ENCODE data around the gene MLH3. TPM values are rescaled to one million over a fixed set of nuclear protein-coding genes. Genes with fewer than 3 reads are reported as not detected.

Gene MLH3
- total RNA-seq, 3 donors from 2014 or later (not counting 1 experiment from before 2014, with no cell fraction given): 15.5 to 20.7 (median 19.1) TPM

DNA sequence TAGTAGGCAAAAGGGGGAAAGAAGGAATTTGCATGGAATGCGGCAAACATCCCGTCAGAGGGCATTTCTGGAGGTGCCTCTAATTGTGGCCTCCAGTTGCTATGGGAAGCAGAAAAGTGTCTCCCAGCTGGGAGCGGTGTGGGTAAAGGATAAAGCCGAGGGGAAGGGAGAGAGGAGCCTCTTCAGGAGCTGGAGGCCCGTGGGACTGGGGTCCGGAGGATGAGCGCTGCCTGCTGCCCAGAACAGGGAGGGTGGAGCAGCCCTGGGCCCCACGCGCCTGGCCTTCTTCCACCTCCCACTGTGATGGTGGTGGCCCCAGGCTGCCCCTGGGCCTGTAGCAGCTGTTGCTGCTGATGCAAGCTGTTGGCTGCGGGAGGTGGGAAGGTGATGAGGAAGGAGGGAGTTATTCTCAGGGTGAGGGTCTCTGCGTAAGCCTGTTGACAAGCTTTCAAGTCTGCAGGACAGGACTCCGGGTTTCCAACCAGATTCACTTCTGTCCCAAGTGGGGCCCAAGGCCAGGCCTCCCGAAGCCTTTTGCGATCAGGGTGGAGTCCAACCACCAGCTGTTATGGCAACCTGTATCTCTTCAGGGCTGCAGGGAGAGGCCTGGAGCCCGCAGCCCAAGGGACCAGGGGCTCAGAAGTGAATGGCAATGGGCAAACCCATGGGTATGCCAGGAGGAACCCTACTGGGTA is 76.8 kb downstream of the MLH3 start:
- DNase-seq (no peak), ATAC-seq (no peak)
- TF ChIP-seq, protein P1, sequence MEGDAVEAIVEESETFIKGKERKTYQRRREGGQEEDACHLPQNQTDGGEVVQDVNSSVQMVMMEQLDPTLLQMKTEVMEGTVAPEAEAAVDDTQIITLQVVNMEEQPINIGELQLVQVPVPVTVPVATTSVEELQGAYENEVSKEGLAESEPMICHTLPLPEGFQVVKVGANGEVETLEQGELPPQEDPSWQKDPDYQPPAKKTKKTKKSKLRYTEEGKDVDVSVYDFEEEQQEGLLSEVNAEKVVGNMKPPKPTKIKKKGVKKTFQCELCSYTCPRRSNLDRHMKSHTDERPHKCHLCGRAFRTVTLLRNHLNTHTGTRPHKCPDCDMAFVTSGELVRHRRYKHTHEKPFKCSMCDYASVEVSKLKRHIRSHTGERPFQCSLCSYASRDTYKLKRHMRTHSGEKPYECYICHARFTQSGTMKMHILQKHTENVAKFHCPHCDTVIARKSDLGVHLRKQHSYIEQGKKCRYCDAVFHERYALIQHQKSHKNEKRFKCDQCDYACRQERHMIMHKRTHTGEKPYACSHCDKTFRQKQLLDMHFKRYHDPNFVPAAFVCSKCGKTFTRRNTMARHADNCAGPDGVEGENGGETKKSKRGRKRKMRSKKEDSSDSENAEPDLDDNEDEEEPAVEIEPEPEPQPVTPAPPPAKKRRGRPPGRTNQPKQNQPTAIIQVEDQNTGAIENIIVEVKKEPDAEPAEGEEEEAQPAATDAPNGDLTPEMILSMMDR (IDR thresholded peaks at IDR 0.05): no peak
- peaks cover 0 to 17% of the 10 kb centered on the region in 2 donors for H3K4me1 Mint-ChIP-seq
- H3K36me3 ChIP-seq (ENCODE audit: control insufficient read depth, insufficient read depth, low read length): no peaks in the 10 kb centered on the region
- no peak overlapping the region for H3K4me3 ChIP-seq (ENCODE audit: low read length)
- no peak overlapping the region for H3K27ac ChIP-seq (ENCODE audit: low read length)
- peaks cover 14% of the 10 kb centered on the region for H3K4me1 ChIP-seq (ENCODE audit: control insufficient read depth, insufficient read depth, low read length)
- H3K27me3 Mint-ChIP-seq (ENCODE audit: low read depth in 2 of 2): no peaks in the 10 kb centered on the region
- intact Hi-C loops (cut with micrococcal nuclease): no loop called here
- H3K9me3 Mint-ChIP-seq: no peaks in the 10 kb centered on the region
- WGBS (ENCODE audit: insufficient coverage): 96% methylated on average over 15 of the region's 15 CpGs
- H3K27me3 ChIP-seq (ENCODE audit: control insufficient read depth, insufficient read depth, low read length): no peaks in the 10 kb centered on the region
- H3K4me3 Mint-ChIP-seq: no peak overlapping the region
- no peaks in the 10 kb centered on the region for H3K9me3 ChIP-seq (ENCODE audit: control insufficient read depth, insufficient read depth, low read length)
- H3K36me3 Mint-ChIP-seq: no peaks in the 10 kb centered on the region
- peak overlapping the region in 1 of 2 donors; percentile 33 for H3K27ac Mint-ChIP-seq

DNA sequence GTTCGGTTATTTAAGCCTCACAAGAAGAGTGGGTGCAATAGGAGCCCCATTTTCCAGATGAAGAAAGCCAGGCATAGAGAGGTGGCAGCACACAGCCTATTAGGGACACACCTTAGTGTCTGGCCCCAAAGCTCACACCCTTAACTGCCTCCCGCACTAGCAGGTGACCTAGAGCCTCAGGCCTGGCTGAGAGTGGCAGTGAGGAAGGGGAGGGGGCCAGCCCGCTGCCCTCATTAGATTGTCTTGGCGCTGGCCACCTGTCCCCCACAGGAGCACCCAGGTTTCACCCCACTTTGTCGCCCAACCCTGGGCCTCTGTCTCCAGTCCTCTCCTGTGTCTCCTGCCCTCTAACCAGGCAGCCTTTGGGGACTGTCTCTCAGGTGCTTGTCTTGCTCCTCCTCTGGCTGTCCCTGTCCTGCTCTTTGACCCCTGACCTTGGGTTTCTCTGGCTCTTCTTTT is 77.3 kb downstream of the MLH3 start:
- Histone ChIP-seq H3K9me3 (ENCODE audit: control insufficient read depth, insufficient read depth, low read length) (no peaks in the 10 kb centered on the region), H3K36me3 (ENCODE audit: control insufficient read depth, insufficient read depth, low read length) (no peaks in the 10 kb centered on the region), H3K27me3 (ENCODE audit: control insufficient read depth, insufficient read depth, low read length) (no peaks in the 10 kb centered on the region), H3K4me1 (ENCODE audit: control insufficient read depth, insufficient read depth, low read length) (peaks cover 14% of the 10 kb centered on the region), H3K4me3 (ENCODE audit: low read length) (no peak overlapping the region), H3K27ac (ENCODE audit: low read length) (no peak overlapping the region)
- DNase-seq: no peak
- ATAC-seq: no peak
- TF ChIP-seq, protein P1 (IDR thresholded peaks at IDR 0.05): no peak
- Mint-ChIP-seq H3K4me3 (no peak overlapping the region), H3K4me1 (peaks cover 0 to 17% of the 10 kb centered on the region in 2 donors), H3K36me3 (no peaks in the 10 kb centered on the region), H3K27ac (peak overlapping the region in 1 of 2 donors; percentile 33), H3K27me3 (ENCODE audit: low read depth in 2 of 2) (no peaks in the 10 kb centered on the region), H3K9me3 (no peaks in the 10 kb centered on the region)
- WGBS (ENCODE audit: insufficient coverage): 94% methylated on average over 4 of the region's 5 CpGs
- intact Hi-C loops (cut with micrococcal nuclease): no loop called here

DNA sequence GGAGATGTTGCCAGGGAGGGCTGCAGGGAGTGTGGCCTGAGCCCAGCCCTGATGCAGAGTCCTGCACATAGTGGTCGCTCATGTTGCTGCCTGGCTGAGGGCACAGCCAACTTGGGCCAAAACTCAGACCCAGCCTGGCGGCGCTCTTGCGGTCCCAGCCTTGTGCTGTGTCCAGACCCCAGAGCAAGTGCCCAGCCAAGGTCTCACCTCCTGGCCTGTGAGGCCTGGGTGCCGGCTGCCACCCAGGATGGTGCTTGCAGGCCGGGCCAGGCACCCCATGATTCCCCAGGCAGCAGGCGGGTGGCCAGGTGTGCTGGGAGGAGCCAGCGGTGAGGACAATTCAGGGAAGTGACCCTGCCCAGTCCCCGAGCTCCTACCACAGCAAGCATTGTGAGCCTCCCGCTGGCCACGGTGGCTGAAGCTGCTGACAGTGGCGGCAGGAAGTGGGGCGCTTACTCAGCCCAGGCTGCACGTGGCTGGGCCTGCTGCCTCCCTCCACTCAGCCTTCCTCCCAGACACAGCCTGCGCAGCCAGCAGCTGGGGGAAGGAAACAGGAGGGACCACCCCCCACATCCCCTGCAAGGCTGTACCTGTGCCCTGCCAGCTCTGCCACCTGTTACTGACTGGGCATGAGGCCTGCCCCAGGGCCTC is 78.1 kb downstream of the MLH3 start:
- no peak overlapping the region for H3K4me3 Mint-ChIP-seq
- H3K9me3 Mint-ChIP-seq: no peaks in the 10 kb centered on the region
- peaks cover 14% of the 10 kb centered on the region for H3K4me1 ChIP-seq (ENCODE audit: control insufficient read depth, insufficient read depth, low read length)
- H3K27me3 ChIP-seq (ENCODE audit: control insufficient read depth, insufficient read depth, low read length): no peaks in the 10 kb centered on the region
- no peak overlapping the region for H3K4me3 ChIP-seq (ENCODE audit: low read length)
- no peak overlapping the region for H3K27ac ChIP-seq (ENCODE audit: low read length)
- intact Hi-C loops (cut with micrococcal nuclease): no loop called here
- peak in 1 of 2 donors; percentile 33 for DNase-seq
- H3K27ac Mint-ChIP-seq: no peak overlapping the region
- peaks cover 0 to 17% of the 10 kb centered on the region in 2 donors for H3K4me1 Mint-ChIP-seq
- no peaks in the 10 kb centered on the region for H3K36me3 Mint-ChIP-seq
- H3K9me3 ChIP-seq (ENCODE audit: control insufficient read depth, insufficient read depth, low read length): no peaks in the 10 kb centered on the region
- WGBS (ENCODE audit: insufficient coverage): 46% methylated on average over 15 of the region's 15 CpGs
- H3K36me3 ChIP-seq (ENCODE audit: control insufficient read depth, insufficient read depth, low read length): no peaks in the 10 kb centered on the region
- TF ChIP-seq, protein P1 (IDR thresholded peaks at IDR 0.05): no peak
- peak; percentile 74 to 98 (median 94) for ATAC-seq
- no peaks in the 10 kb centered on the region for H3K27me3 Mint-ChIP-seq (ENCODE audit: low read depth in 2 of 2)
